K562 (cell line): ENCODE measurements around the gene MS4A7. TPM values are rescaled to one million over a fixed set of nuclear protein-coding genes. Genes with fewer than 3 reads are reported as not detected.
A peak's percentile ranks its signal among the peaks of the same experiment; 100 is the strongest.

ENCODE experiments used
- ATAC-seq: fragments of 200-7000 bp; cut with Tn5 transposase; 3 replicates; pipeline ENCODE4 v1.9.1; 2020; ENCODE audit warnings: moderate library complexity
- BruUV-seq: library from RNA; stranded (reverse); fragments of 400-500 nt; replicated peaks from 2 replicates; lab custom pipeline; 2021; lab: Mats Ljungman, UMichigan
- CTCF ChIA-PET: fragments of 300-600 bp; formaldehyde crosslinking; extraction: SDS; loops from one replicate; lab custom pipeline; 2021; ENCODE audit warnings: low intra/inter-chr PET ratio; lab: Yijun Ruan, JAX
- POLR2A ChIA-PET: fragments of 300-600, 350-650 bp; sonication (Branson Sonifier 250); formaldehyde crosslinking; extraction: SDS; loops from one replicate; lab custom pipeline; 2021; ENCODE audit warnings: antibody characterized with exemption, inconsistent platforms; lab: Yijun Ruan, JAX
- DNase-seq, 4 experiments: peaks; one replicate each; pipeline versions ENCODE4 v3.0.0 to v3.0.0-alpha.2; 2011 to 2018; ENCODE audit warnings: low spot score in 3 of 4, mixed read lengths in 3 of 4; ENCODE audit errors: extremely low read depth in 1 of 4
- FAIRE-seq: peaks from 2 replicates; lab custom pipeline; 2011; peaks lifted over from hg19 to GRCh38; lab: Jason Lieb, UNC
- H2AFZ ChIP-seq: 2 replicates; pipeline ENCODE4 v1.6.0; 2011; ENCODE audit warnings: low read depth, low read length, control low read depth, inconsistent platforms
- H3K27ac ChIP-seq: fragments of 200-600 bp; 3 replicates; pipeline ENCODE4 v1.8.0; 2011; ENCODE audit warnings: low read depth, mild to moderate bottlenecking, control low read depth, inconsistent platforms, low read length, moderate library complexity, mixed read lengths; ENCODE audit errors: extremely low read depth
- H3K27me3 ChIP-seq, 2 experiments: fragments of 300-600 bp in 1 of 2; 2 replicates in 1 of 2; 3 replicates in 1 of 2; pipeline versions ENCODE4 v1.6.0 to v1.8.0; 2011; ENCODE audit warnings: inconsistent platforms in 2 of 2, low read length in 2 of 2, mild to moderate bottlenecking in 1 of 2, mixed read lengths in 1 of 2, moderate library complexity in 1 of 2; ENCODE audit not compliant: control insufficient read depth in 2 of 2, insufficient read depth in 2 of 2
- H3K36me3 ChIP-seq: fragments of 300-600 bp; 3 replicates; pipeline ENCODE4 v1.8.0; 2011; ENCODE audit warnings: mild to moderate bottlenecking, low read length, inconsistent platforms; ENCODE audit not compliant: control insufficient read depth, insufficient read depth
- H3K4me1 ChIP-seq, 2 experiments: fragments of 200-600 bp in 1 of 2; replicated peaks in 1 of 2; 2 replicates in 1 of 2; 3 replicates in 1 of 2; pipeline versions ENCODE4 v1.5.1 to v1.8.0; 2011; ENCODE audit warnings: inconsistent platforms in 2 of 2, low read length in 2 of 2, mild to moderate bottlenecking in 1 of 2, mixed read lengths in 1 of 2, moderate library complexity in 1 of 2; ENCODE audit not compliant: control insufficient read depth in 2 of 2, insufficient read depth in 2 of 2
- H3K4me2 ChIP-seq: 2 replicates; pipeline ENCODE4 v1.6.1; 2011; ENCODE audit warnings: low read length, control low read depth, inconsistent platforms, mixed read lengths; ENCODE audit not compliant: insufficient read depth
- H3K4me3 ChIP-seq: fragments of 200-600 bp; sonication (generic), shearing (Covaris generic); 2 replicates; pipeline ENCODE4 v1.5.1; 2016; ENCODE audit warnings: control low read depth, inconsistent platforms
- H3K79me2 ChIP-seq: fragments of 200-600 bp; 3 replicates; pipeline ENCODE4 v1.8.0; 2011; ENCODE audit warnings: low read length, inconsistent platforms; ENCODE audit not compliant: control insufficient read depth, insufficient read depth
- H3K9ac ChIP-seq, 2 experiments: 2 replicates each; pipeline versions ENCODE4 v1.6.0 to v1.6.1; 2011; ENCODE audit warnings: low read depth in 2 of 2, low read length in 2 of 2, control low read depth in 1 of 2, inconsistent platforms in 1 of 2, mild to moderate bottlenecking in 1 of 2, mixed read lengths in 1 of 2; ENCODE audit not compliant: insufficient read depth in 1 of 2
- H3K9me1 ChIP-seq: one replicate; pipeline ENCODE4 v1.6.0; 2011; ENCODE audit warnings: inconsistent platforms, mild to moderate bottlenecking, low read length, moderate library complexity; ENCODE audit not compliant: control insufficient read depth, insufficient read depth
- H3K9me3 ChIP-seq: replicated peaks from 2 replicates; pipeline ENCODE4 v1.5.1; 2011; ENCODE audit warnings: low read depth, low read length, inconsistent platforms; ENCODE audit not compliant: control insufficient read depth, insufficient read depth
- H4K20me1 ChIP-seq: replicated peaks from 2 replicates; pipeline ENCODE4 v1.6.1; 2011; ENCODE audit warnings: low read length, inconsistent platforms, mixed read lengths; ENCODE audit not compliant: control insufficient read depth, insufficient read depth
- CEBPG ChIP-seq, 3 experiments: fragments of 200-800 bp in 1 of 3; sonication (Bioruptor generic) in 1 of 3; sonication (generic) in 1 of 3; formaldehyde crosslinking in 1 of 3; IDR thresholded peaks in 2 of 3; conservative IDR thresholded peaks in 1 of 3; 2 replicates each; pipeline versions ENCODE4 v1.6.1 to v1.8.0; 2016 to 2022; ENCODE audit warnings: missing compliant biosample characterization in 2 of 3, missing genetic modification characterization in 2 of 3, mild to moderate bottlenecking in 1 of 3, missing genetic modification reagents in 1 of 3
- CREB5 ChIP-seq: fragments of 250-450 bp; sonication (Bioruptor Pico); IDR thresholded peaks from 2 replicates; pipeline ENCODE4 v1.5.0; 2020; ENCODE audit warnings: mild to moderate bottlenecking
- CTCF ChIP-seq, 3 experiments: IDR thresholded peaks in 2 of 3; conservative IDR thresholded peaks in 1 of 3; 2 replicates each; pipeline ENCODE4 v1.5.1; 2011 to 2012; ENCODE audit warnings: low read length in 3 of 3, mild to moderate bottlenecking in 3 of 3, control low read depth in 2 of 3, improper control_type of control experiment in 1 of 3, inconsistent platforms in 1 of 3, low read depth in 1 of 3, mixed read lengths in 1 of 3, moderate library complexity in 1 of 3; ENCODE audit not compliant: insufficient read depth in 2 of 3
- NCOR1 ChIP-seq: fragments of 450-650 bp; IDR thresholded peaks from 2 replicates; pipeline ENCODE4 v1.6.1; 2016; ENCODE audit warnings: mild to moderate bottlenecking, moderate library complexity
- WGBS: fragments of 100-300 bp; shearing (Covaris generic); methylation state at CpG from one replicate; pipeline ENCODE4 v1.1.6; 2016; ENCODE audit warnings: low coverage, mixed read lengths; ENCODE audit not compliant: insufficient coverage; ENCODE audit errors: missing lambda C conversion rate; 5-methylcytosine and 5-hydroxymethylcytosine counted together
- in situ Hi-C: fragments of 300-500 bp; cut with MboI; formaldehyde crosslinking; loops from 4 replicates; pipeline ENCODE4 v1.15.0; 2018; ENCODE audit warnings: inconsistent platforms, mixed read lengths
- intact Hi-C: fragments of 100-400 bp; cut with micrococcal nuclease; formaldehyde crosslinking; loops from 2 replicates; pipeline ENCODE4 v1.14.2; 2022
- polyA plus RNA-seq, 8 experiments: library from polyadenylated mRNA; depleted of rRNA in 4 of 8; stranded (reverse) in 5 of 8; unstranded in 3 of 8; fragments of >200 nt; fragmentation: Nextera tagmentation in 2 of 8; fragmentation: Illumina TruSeq in 1 of 8; extraction: Ambion mirVana in 2 of 8; extraction: Trizol in 1 of 8; gene quantifications; 2 replicates each; pipeline versions ENCODE4 v1.2.1 to v1.2.3, GENCODE V29; 2011 to 2014; ENCODE audit warnings: inconsistent platforms in 1 of 8, missing spikeins in 1 of 8
- total RNA-seq, 7 experiments: library from RNA; depleted of rRNA in 6 of 7; stranded (reverse); fragments of >200 nt in 6 of 7; fragmentation: Illumina TruSeq in 2 of 7; extraction: Trizol in 2 of 7; gene quantifications; 2 replicates each; pipeline versions ENCODE4 v1.2.1 to v1.2.3, GENCODE V29; 2011 to 2021; ENCODE audit warnings: low replicate concordance in 1 of 7

Gene MS4A7
- total and polyA plus RNA-seq, 9 of the 15 experiments (the other 6 are each of a cell fraction or from before 2014, with no cell fraction given), result not detected

- no peaks in the 10 kb centered on the region for H3K79me2 ChIP-seq
- no peaks in the 10 kb centered on the region for H4K20me1 ChIP-seq
- H3K9me3 ChIP-seq, result no peaks in the 10 kb centered on the region
- no peaks in the 10 kb centered on the region for H3K36me3 ChIP-seq
- no peaks in the 10 kb centered on the region for H3K9me1 ChIP-seq
- no TSS peak for BruUV-seq
- H3K9ac ChIP-seq, result no peak overlapping the region
- H3K27me3 ChIP-seq, result no peaks in the 10 kb centered on the region
- in situ Hi-C loops, result no loop called here
- no peak overlapping the region for H2AFZ ChIP-seq
- H3K4me1 ChIP-seq, result no peaks in the 10 kb centered on the region
- intact Hi-C loops, result no loop called here
- FAIRE-seq (no peak), DNase-seq (no peak), ATAC-seq (no peak)
- WGBS, result 2% methylated on average over 2 of the region's 2 CpGs
- CTCF ChIA-PET, result no interaction called here
- H3K4me2 ChIP-seq, result no peak overlapping the region
- TF ChIP-seq CTCF (IDR thresholded peaks at IDR 0.05 in 2 of 3, conservative IDR thresholded peaks at IDR 0.05 in 1 of 3; ENCODE audit: insufficient read depth in 2 of 3, low read depth in 1 of 3, low read length in 3 of 3) (peak in 1 of 3 experiments; percentile 16; a peak in 1 of 6 replicates), CREB5 (CRISPR knock-in tag) (no peak), CEBPG (CRISPR knock-in tag; IDR thresholded peaks at IDR 0.05) (no peak), CEBPG (tag; conservative IDR thresholded peaks at IDR 0.05 in 1 of 2, IDR thresholded peaks at IDR 0.05 in 1 of 2) (no peak), NCOR1 (no peak)
- H3K4me3 ChIP-seq, result no peak overlapping the region
- no peak overlapping the region for H3K27ac ChIP-seq
- POLR2A ChIA-PET, result no interaction called here
These were observed 30.2 kb upstream of the MS4A7 start for GRCh38 chr11:60348116-60348515.
